ENCODE results near the gene FOXD4L1. TPM values are rescaled to one million over a fixed set of nuclear protein-coding genes. Genes with fewer than 3 reads are reported as not detected.
A peak's percentile ranks its signal among the peaks of the same experiment; 100 is the strongest.
"Not testable (repeated sequence)": the region's sequence is repeated elsewhere in the genome, so short reads cannot be mapped to it uniquely, and the experiment has no call there.

FOXD4L1 gene
- total RNA-seq, 1 donor from 2014 or later: 0.96 TPM

- DNase-seq (ENCODE audit: low spot score): not testable (repeated sequence)
Observed at GRCh38 chr2:113524986-113525385, 26.5 kb downstream of the FOXD4L1 start.

- DNase-seq (ENCODE audit: low spot score): not testable (repeated sequence)
Observed at GRCh38 chr2:113527350-113528045, 29.0 kb downstream of the FOXD4L1 start.

- DNase-seq (ENCODE audit: low spot score): not testable (repeated sequence)
Observed at GRCh38 chr2:113528126-113528525, 29.7 kb downstream of the FOXD4L1 start.

DNA sequence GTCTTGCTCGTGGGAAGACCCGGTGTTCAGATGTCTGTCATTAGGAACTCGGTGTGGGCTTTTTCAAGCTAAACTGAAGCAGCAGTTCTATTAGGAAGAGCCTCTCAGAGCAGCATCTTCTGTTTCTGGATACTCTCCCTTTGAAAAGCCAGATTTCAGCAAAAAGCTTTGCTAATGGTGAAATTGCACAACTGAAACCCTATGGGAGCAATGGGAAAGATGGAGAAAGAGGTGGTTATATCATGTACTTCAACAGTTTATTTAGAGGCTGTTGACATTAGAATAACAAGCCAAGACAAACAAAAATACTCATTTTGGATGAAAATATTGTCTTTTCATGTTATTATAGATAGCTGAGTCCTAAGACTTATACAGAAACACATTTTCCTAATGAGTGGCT, 30.4 kb downstream of the FOXD4L1 start:
- DNase-seq (ENCODE audit: low spot score): not testable (repeated sequence)

- DNase-seq (ENCODE audit: low spot score): not testable (repeated sequence)
Observed at GRCh38 chr2:113532991-113533390, 34.5 kb downstream of the FOXD4L1 start.

DNA sequence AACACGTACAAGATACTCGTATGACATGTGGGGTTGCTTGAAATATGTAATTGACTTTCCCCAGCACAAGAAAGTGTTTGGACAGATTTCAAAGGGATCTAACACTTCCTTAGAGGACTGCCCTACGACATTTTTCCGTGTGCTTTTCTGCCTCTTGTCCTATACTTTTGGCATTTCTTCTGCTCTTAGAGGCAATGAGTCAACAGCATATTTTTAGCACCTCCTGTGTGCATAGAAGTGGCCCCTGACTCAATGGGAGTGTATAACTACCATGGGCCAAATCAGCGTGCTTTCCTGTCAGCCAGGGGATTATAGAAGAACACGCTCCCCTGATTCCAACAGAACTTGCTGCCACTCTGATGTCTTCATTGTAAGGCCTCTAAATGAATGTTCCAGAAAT, 38.1 kb downstream of the FOXD4L1 start:
- not testable (repeated sequence) for DNase-seq (ENCODE audit: low spot score)

DNA sequence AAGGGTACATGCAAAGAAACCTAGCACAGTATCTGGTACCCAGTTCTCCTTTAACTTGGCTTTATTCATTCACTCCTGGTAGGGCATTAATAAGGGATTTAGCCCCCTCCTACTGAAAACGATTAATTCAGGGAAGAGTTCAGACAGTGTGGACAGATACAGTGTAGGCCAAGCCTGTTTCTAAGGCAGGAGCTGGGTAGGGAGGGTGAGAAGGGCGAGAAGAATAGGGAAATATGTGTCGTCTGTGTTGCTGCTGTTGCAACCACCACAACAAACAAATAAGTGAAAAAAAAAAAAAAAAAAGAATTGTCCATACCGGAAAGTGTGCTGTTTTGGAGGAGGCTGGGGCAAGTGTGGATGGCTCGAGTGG, 42.4 kb downstream of the FOXD4L1 start:
- DNase-seq (ENCODE audit: low spot score): not testable (repeated sequence)

DNA sequence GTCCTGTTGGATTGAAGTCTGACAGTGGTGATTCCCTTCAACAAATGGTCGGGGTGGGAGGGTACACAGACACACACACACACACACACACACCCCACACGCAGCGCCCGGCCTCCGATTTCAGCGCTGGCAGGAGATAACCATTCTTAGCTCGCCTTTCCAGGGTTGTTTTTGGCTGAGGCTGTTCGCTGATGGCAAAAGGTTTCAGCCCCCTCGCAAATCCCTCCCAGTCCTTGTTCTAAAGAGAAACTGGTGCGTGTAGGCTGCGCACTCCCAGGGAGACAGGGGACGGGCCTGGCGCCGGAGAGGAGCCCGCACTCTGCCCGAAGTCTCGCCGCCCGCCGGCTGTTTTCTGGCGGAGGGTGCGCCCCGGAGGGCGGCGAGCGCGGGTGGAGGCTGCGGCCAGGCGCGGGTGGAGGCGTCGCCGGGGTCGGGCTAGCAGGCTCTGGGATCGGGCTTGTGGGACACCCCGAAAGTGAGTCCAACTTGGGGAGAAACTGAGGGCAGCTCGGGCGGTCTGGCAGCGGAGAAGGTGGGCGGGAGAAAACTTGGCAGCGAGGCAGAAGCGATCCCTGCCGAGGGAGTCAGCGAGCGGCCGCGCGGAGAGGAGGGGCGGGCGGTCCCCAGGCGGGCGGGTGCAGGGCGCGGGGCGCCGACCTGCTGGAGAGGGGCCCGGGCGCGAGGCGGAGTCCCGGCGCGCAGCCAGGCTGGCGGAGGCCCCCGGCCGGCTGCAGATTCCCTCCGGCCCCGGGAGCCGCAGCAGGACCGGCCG, 42.9 kb downstream of the FOXD4L1 start:
- peak; percentile 50 for DNase-seq (ENCODE audit: low spot score)

DNA sequence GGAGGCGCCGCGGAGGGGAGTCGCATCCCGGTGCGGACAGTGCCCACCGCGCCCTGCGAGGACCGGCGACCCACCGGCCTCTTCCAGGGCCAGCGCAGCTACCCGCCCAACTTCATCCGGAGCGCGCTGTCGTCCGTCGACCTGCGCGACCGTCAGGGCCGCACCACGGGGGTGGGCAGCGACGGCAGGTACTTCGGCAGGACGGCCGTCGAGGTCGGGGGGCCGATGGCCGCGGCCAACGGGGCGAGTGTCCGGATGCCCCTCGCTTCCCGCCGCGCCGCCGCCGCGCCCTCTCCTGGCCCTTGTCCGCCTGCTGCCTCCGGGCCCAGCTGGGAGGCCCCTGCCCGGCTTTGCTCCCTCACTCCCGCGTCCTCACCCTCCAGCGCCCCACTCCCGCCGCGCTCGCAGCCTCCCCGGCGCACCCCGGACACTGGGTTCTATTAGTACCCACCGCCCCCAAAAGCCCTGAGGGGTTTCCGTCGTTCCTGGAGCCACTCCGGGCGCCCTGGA, 43.6 kb downstream of the FOXD4L1 start:
- DNase-seq (ENCODE audit: low spot score): peak; percentile 0

- not testable (repeated sequence) for DNase-seq (ENCODE audit: low spot score)
Observed at GRCh38 chr2:113542529-113542928, 44.1 kb downstream of the FOXD4L1 start.

Other genes with a start within 250 kb of the FOXD4L1 start
- gene PAX8, start 219.7 kb upstream of the FOXD4L1 start, total RNA-seq (ENCODE audit: insufficient read depth, low replicate concordance): 0.24 TPM
- gene ZNG1B, start 61.0 kb upstream of the FOXD4L1 start, total RNA-seq (ENCODE audit: insufficient read depth, low replicate concordance): 84.7 TPM
- 14.9 TPM for gene RABL2A, start 128.6 kb downstream of the FOXD4L1 start, total RNA-seq (ENCODE audit: insufficient read depth, low replicate concordance)